WERI-Rb-1 (cell line): ENCODE results near the gene SMPD3.

ENCODE experiments used
- DNase-seq: peaks from one replicate; pipeline ENCODE4 v3.0.0-alpha.2; 2020
- H3K27ac ChIP-seq: fragments of 250-450 bp; sonication (Bioruptor Pico); 2 replicates; pipeline ENCODE4 v1.5.1; 2020; ENCODE audit warnings: mild to moderate bottlenecking, moderate library complexity
- H3K27me3 ChIP-seq: fragments of 250-450 bp; sonication (Bioruptor Pico); 2 replicates; pipeline ENCODE4 v1.5.1; 2021; ENCODE audit warnings: mild to moderate bottlenecking, low read depth, moderate library complexity; ENCODE audit not compliant: insufficient read depth, severe bottlenecking
- H3K36me3 ChIP-seq: fragments of 250-450 bp; sonication (Bioruptor Pico); 2 replicates; pipeline ENCODE4 v1.5.1; 2020; ENCODE audit warnings: mild to moderate bottlenecking, moderate library complexity
- H3K4me3 ChIP-seq: 2 replicates; pipeline ENCODE4 v1.5.1; 2011; ENCODE audit warnings: low read depth, mild to moderate bottlenecking, control low read depth, low read length
- H3K9me3 ChIP-seq: fragments of 250-450 bp; sonication (Bioruptor Pico); 2 replicates; pipeline ENCODE4 v1.5.1; 2021; ENCODE audit warnings: mild to moderate bottlenecking, moderate library complexity; ENCODE audit not compliant: severe bottlenecking
- TF ChIP-seq, protein P1 (sequence below): IDR thresholded peaks from 2 replicates; pipeline ENCODE4 v1.5.1; 2011; ENCODE audit warnings: low read depth, mild to moderate bottlenecking, control low read depth, inconsistent platforms, low read length

SMPD3 gene

DNA sequence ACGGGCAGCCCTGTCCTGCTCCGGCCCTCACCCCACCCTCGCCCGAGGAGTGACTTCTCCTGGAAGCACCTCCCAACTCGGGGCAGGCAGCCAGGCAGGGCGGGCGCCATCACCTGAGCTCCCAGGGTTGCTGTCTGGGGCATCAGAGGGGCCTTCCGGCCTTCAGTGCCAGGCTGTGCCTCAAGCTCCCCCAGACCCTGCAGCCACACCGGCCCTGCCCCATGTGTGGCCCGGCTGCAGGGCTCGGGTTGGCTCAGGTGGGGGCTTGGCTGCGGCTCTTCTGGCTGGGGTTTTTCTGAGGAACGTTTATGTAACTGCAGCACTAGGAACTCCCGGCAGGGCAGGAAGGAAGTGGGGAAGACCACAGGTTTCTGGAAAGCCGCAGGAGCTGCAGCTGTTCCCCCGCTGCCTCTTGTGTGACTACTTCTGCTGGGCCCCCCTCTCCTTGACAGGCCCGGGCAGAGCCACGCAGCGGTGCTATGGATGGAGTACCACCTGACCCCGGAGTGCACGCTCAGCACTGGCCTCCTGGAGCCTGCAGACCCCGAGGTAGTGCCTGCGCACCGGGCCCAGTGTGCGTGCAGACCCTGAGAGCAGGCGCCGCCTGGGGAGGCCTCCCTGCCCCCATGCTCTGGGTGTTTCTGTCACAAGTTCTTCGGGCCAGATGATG, 91.9 kb downstream of the SMPD3 start:
- TF ChIP-seq, protein P1, sequence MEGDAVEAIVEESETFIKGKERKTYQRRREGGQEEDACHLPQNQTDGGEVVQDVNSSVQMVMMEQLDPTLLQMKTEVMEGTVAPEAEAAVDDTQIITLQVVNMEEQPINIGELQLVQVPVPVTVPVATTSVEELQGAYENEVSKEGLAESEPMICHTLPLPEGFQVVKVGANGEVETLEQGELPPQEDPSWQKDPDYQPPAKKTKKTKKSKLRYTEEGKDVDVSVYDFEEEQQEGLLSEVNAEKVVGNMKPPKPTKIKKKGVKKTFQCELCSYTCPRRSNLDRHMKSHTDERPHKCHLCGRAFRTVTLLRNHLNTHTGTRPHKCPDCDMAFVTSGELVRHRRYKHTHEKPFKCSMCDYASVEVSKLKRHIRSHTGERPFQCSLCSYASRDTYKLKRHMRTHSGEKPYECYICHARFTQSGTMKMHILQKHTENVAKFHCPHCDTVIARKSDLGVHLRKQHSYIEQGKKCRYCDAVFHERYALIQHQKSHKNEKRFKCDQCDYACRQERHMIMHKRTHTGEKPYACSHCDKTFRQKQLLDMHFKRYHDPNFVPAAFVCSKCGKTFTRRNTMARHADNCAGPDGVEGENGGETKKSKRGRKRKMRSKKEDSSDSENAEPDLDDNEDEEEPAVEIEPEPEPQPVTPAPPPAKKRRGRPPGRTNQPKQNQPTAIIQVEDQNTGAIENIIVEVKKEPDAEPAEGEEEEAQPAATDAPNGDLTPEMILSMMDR: no peak
- H3K4me3 ChIP-seq: no peak overlapping the region
- H3K27me3 ChIP-seq: no peaks in the 10 kb centered on the region
- no peaks in the 10 kb centered on the region for H3K9me3 ChIP-seq
- peaks cover 46% of the 10 kb centered on the region for H3K36me3 ChIP-seq
- no peak overlapping the region for H3K27ac ChIP-seq
- DNase-seq: no peak

- Histone ChIP-seq H3K9me3 (no peaks in the 10 kb centered on the region), H3K4me3 (no peak overlapping the region), H3K27me3 (no peaks in the 10 kb centered on the region), H3K36me3 (peaks cover 46% of the 10 kb centered on the region), H3K27ac (no peak overlapping the region)
- TF ChIP-seq, protein P1: peak; percentile 42
- no peak for DNase-seq
These were observed 92.7 kb downstream of the SMPD3 start for GRCh38 chr16:68355447-68356248.

GRCh38 chr16:68354816-68355215, 93.5 kb downstream of the SMPD3 start:
- TF ChIP-seq, protein P1: no peak
- DNase-seq: no peak
- H3K27ac ChIP-seq: no peak overlapping the region
- peaks cover 47% of the 10 kb centered on the region for H3K36me3 ChIP-seq
- H3K9me3 ChIP-seq: no peaks in the 10 kb centered on the region
- H3K4me3 ChIP-seq: no peak overlapping the region
- H3K27me3 ChIP-seq: no peaks in the 10 kb centered on the region

GRCh38 chr16:68353366-68353765, 94.9 kb downstream of the SMPD3 start:
- no peak for DNase-seq
- Histone ChIP-seq H3K9me3 (no peaks in the 10 kb centered on the region), H3K27me3 (no peaks in the 10 kb centered on the region), H3K27ac (no peak overlapping the region), H3K4me3 (no peak overlapping the region), H3K36me3 (peaks cover 55% of the 10 kb centered on the region)
- TF ChIP-seq, protein P1: no peak

- Histone ChIP-seq H3K4me3 (no peak overlapping the region), H3K27me3 (no peaks in the 10 kb centered on the region), H3K36me3 (peaks cover 51% of the 10 kb centered on the region), H3K27ac (no peak overlapping the region), H3K9me3 (no peaks in the 10 kb centered on the region)
- TF ChIP-seq, protein P1: no peak
- no peak for DNase-seq
These were observed 96.3 kb downstream of the SMPD3 start for GRCh38 chr16:68351991-68352431.
